Smooth muscle cell of the umbilical artery (primary cell): ENCODE measurements around the gene TSC22D3. TPM values are rescaled to one million over a fixed set of nuclear protein-coding genes. Genes with fewer than 3 reads are reported as not detected.

Experiments used
- total RNA-seq: library from RNA; depleted of rRNA; stranded (reverse); fragments of >200 nt; gene quantifications from 2 replicates; pipeline ENCODE4 v1.2.3, GENCODE V29; 2014

Gene TSC22D3
- total RNA-seq = 18.2 and 42.8 TPM in 2 replicates

GRCh38 chrX:107775734-107776511 lies at the start of gene TSC22D3:
Gene TSC22D3, minus strand, starts transcription at chrX:107775787. Its CDS starts 368 bp downstream, at chrX:107775419.

GRCh38 chrX:107777536-107777832 lies 1.9 kb upstream of the TSC22D3 start, which contains the start of gene NCBP2L:
Gene NCBP2L, plus strand, starts transcription at chrX:107777733. Its CDS starts 16,488 bp downstream, at chrX:107794221.

Other genes starting within 250 kb of the TSC22D3 start
- gene PRPS1, start 147.3 kb downstream of the TSC22D3 start, total RNA-seq = 23.8 and 30.4 TPM in 2 replicates
- not detected in 2 replicates for gene NCBP2L, start 1.9 kb upstream of the TSC22D3 start, total RNA-seq
- gene MID2, start 50.1 kb upstream of the TSC22D3 start, total RNA-seq = 7.2 and 11.9 TPM in 2 replicates
- not detected in 2 replicates for gene TEX13B, start 206.6 kb upstream of the TSC22D3 start, total RNA-seq